ENCODE results near the gene KCNQ5. TPM values are rescaled to one million over a fixed set of nuclear protein-coding genes. Genes with fewer than 3 reads are reported as not detected.

The KCNQ5 gene
- total RNA-seq, 1 experiment from 2014 or later = 17.8 TPM

DNA sequence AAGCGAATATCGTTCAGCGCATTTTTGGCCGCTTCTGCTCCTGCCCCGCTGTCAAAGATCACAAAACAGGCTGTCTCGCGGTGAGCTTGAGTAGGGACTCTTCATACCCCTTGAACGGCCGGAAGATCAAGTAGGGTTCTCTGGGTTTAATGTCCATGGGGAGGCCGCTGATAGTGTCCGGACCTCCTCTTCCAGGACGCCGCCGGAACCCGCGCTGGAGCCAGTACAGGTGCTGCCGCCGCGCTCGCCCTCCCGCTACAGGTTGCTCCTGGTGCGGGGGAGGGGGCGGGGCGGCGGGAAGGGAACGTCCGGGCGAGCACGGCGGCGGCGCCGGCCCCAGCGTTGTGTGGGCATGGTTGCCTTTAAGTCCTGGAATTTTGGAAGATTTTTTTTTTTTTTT lies 536.0 kb downstream of the KCNQ5 start:
- ChIA-PET CTCF (interaction anchor here (0.6 kb wide), 1 partner anchor 452 kb away, joined by 4 read pairs; no protein-coding TSS in a partner anchor), POLR2A (ENCODE audit: low non-redundant PET) (no interaction called here)
- no peak for TF ChIP-seq EZH2 (IDR thresholded peaks at IDR 0.05; ENCODE audit: borderline replicate concordance, low read depth, low read length, poor library complexity, severe bottlenecking)
- TF ChIP-seq, protein P1, sequence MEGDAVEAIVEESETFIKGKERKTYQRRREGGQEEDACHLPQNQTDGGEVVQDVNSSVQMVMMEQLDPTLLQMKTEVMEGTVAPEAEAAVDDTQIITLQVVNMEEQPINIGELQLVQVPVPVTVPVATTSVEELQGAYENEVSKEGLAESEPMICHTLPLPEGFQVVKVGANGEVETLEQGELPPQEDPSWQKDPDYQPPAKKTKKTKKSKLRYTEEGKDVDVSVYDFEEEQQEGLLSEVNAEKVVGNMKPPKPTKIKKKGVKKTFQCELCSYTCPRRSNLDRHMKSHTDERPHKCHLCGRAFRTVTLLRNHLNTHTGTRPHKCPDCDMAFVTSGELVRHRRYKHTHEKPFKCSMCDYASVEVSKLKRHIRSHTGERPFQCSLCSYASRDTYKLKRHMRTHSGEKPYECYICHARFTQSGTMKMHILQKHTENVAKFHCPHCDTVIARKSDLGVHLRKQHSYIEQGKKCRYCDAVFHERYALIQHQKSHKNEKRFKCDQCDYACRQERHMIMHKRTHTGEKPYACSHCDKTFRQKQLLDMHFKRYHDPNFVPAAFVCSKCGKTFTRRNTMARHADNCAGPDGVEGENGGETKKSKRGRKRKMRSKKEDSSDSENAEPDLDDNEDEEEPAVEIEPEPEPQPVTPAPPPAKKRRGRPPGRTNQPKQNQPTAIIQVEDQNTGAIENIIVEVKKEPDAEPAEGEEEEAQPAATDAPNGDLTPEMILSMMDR (conservative IDR thresholded peaks at IDR 0.05; ENCODE audit: low read depth, low read length) = no peak
- DNase-seq (ENCODE audit: low spot score) = no peak
- Histone ChIP-seq H3K36me3 (ENCODE audit: insufficient read depth, low read length, poor library complexity, severe bottlenecking) (no peaks in the 10 kb centered on the region), H3K27me3 (replicated peaks; ENCODE audit: insufficient read depth, low read depth, low read length, poor library complexity) (no peaks in the 10 kb centered on the region), H3K4me1 (ENCODE audit: insufficient read depth, low read length, poor library complexity, severe bottlenecking) (no peaks in the 10 kb centered on the region), H3K4me3 (ENCODE audit: low read depth, low read length, poor library complexity, severe bottlenecking) (no peak overlapping the region), H3K9me3 (ENCODE audit: low read depth, low read length, poor library complexity, severe bottlenecking) (no peaks in the 10 kb centered on the region), H3K27ac (ENCODE audit: low read depth, low read length, poor library complexity, severe bottlenecking) (no peak overlapping the region)
- intact Hi-C loops (cut with micrococcal nuclease; ENCODE audit: unreplicated experiment) = no loop called here
- no TSS peak for BruUV-seq (replicated peaks)

DNA sequence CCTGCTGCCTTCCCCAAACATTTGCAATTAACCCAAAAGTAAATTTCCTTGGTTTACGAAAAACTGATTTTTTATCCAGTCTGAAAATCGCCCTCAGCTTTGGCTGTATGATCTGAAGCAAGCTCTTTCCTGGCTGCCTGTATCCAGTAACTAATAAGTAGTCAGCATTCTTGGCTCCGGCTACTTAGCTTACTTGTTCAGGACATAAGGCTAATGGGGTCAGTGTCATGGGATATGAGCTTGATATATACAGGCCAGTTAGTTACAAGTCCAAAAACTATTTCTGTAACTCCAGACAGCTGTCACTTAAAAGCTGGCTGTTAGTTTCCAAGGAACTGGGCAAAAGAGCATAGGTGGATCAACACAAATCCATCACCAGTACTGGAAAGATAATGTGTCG lies 547.2 kb downstream of the KCNQ5 start:
- no TSS peak for BruUV-seq (replicated peaks)
- POLR2A ChIA-PET (ENCODE audit: low non-redundant PET) = no interaction called here
- Histone ChIP-seq H3K27me3 (replicated peaks; ENCODE audit: insufficient read depth, low read depth, low read length, poor library complexity) (no peaks in the 10 kb centered on the region), H3K27ac (ENCODE audit: low read depth, low read length, poor library complexity, severe bottlenecking) (no peak overlapping the region), H3K9me3 (ENCODE audit: low read depth, low read length, poor library complexity, severe bottlenecking) (no peaks in the 10 kb centered on the region), H3K4me3 (ENCODE audit: low read depth, low read length, poor library complexity, severe bottlenecking) (no peak overlapping the region), H3K4me1 (ENCODE audit: insufficient read depth, low read length, poor library complexity, severe bottlenecking) (no peaks in the 10 kb centered on the region), H3K36me3 (ENCODE audit: insufficient read depth, low read length, poor library complexity, severe bottlenecking) (no peaks in the 10 kb centered on the region)
- TF ChIP-seq, protein P1 (conservative IDR thresholded peaks at IDR 0.05; ENCODE audit: low read depth, low read length) = no peak
- no peak for TF ChIP-seq EZH2 (IDR thresholded peaks at IDR 0.05; ENCODE audit: borderline replicate concordance, low read depth, low read length, poor library complexity, severe bottlenecking)
- intact Hi-C loops (cut with micrococcal nuclease; ENCODE audit: unreplicated experiment) = no loop called here
- DNase-seq (ENCODE audit: low spot score) = no peak
- CTCF ChIA-PET = interaction anchor here (0.6 kb wide), 1 partner anchor 55 kb away, joined by 12 read pairs; no protein-coding TSS in a partner anchor

DNA sequence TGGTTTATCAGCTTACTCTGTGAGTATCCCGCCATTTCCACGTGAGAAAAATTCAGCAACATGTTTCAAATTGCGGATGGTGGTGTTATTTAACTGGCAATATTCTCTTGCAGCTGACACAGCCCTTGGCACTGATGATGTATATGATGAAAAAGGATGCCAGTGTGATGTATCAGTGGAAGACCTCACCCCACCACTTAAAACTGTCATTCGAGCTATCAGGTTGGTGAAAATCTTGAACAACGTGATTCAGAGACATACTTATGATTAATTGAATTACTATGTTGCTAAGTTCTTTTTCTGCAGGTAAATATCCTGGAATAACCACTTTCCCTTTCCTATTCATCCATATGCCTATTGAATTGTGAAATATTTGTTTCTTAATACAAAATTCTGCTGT lies 547.8 kb downstream of the KCNQ5 start:
- no peak overlapping the region for H3K27ac ChIP-seq (ENCODE audit: low read depth, low read length, poor library complexity, severe bottlenecking)
- BruUV-seq (replicated peaks) = no TSS peak
- POLR2A ChIA-PET (ENCODE audit: low non-redundant PET) = no interaction called here
- CTCF ChIA-PET = no interaction called here
- H3K9me3 ChIP-seq (ENCODE audit: low read depth, low read length, poor library complexity, severe bottlenecking) = no peaks in the 10 kb centered on the region
- no peak for TF ChIP-seq EZH2 (IDR thresholded peaks at IDR 0.05; ENCODE audit: borderline replicate concordance, low read depth, low read length, poor library complexity, severe bottlenecking)
- TF ChIP-seq, protein P1 (conservative IDR thresholded peaks at IDR 0.05; ENCODE audit: low read depth, low read length) = no peak
- H3K4me1 ChIP-seq (ENCODE audit: insufficient read depth, low read length, poor library complexity, severe bottlenecking) = no peaks in the 10 kb centered on the region
- H3K4me3 ChIP-seq (ENCODE audit: low read depth, low read length, poor library complexity, severe bottlenecking) = no peak overlapping the region
- no peaks in the 10 kb centered on the region for H3K36me3 ChIP-seq (ENCODE audit: insufficient read depth, low read length, poor library complexity, severe bottlenecking)
- intact Hi-C loops (cut with micrococcal nuclease; ENCODE audit: unreplicated experiment) = loop anchor here (10.0 kb wide), 1 partner anchor 155 kb away; no protein-coding TSS in a partner anchor
- DNase-seq (ENCODE audit: low spot score) = no peak
- H3K27me3 ChIP-seq (replicated peaks; ENCODE audit: insufficient read depth, low read depth, low read length, poor library complexity) = no peaks in the 10 kb centered on the region
